Liver (tissue), 9 donors: Measurements from ENCODE around the gene LRMDA. TPM values are rescaled to one million over a fixed set of nuclear protein-coding genes. Genes with fewer than 3 reads are reported as not detected.

Experiments
- DNase-seq: peaks from one replicate; pipeline ENCODE4 v3.0.0-alpha.2; 2017; ENCODE audit warnings: low spot score
- H3K27ac ChIP-seq, 2 donors: one replicate each; pipeline ENCODE4 v1.7.0; 2013; ENCODE audit warnings: inconsistent platforms in 2 of 2, low read length in 2 of 2, control low read depth in 1 of 2, low read depth in 1 of 2, mild to moderate bottlenecking in 1 of 2
- H3K27me3 ChIP-seq, 4 donors: one replicate each; pipeline versions ENCODE4 v1.6.1 to v1.7.0; 2013; ENCODE audit warnings: low read length in 3 of 4, inconsistent platforms in 1 of 4, mild to moderate bottlenecking in 1 of 4, moderate library complexity in 1 of 4; ENCODE audit not compliant: control insufficient read depth in 4 of 4, insufficient read depth in 4 of 4
- H3K36me3 ChIP-seq, 4 donors: one replicate each; pipeline versions ENCODE4 v1.6.1 to v1.7.0; 2013; ENCODE audit warnings: low read length in 3 of 4, mild to moderate bottlenecking in 3 of 4, low read depth in 1 of 4, moderate library complexity in 1 of 4; ENCODE audit not compliant: control insufficient read depth in 4 of 4, insufficient read depth in 3 of 4
- H3K4me1 ChIP-seq, 4 donors: one replicate each; pipeline versions ENCODE4 v1.6.1 to v1.7.0; 2013; ENCODE audit warnings: low read length in 3 of 4, mild to moderate bottlenecking in 3 of 4, moderate library complexity in 1 of 4; ENCODE audit not compliant: control insufficient read depth in 4 of 4, insufficient read depth in 4 of 4
- H3K4me3 ChIP-seq, 3 donors: one replicate each; pipeline versions ENCODE4 v1.6.1 to v1.7.0; 2013; ENCODE audit warnings: low read length in 3 of 3, control low read depth in 1 of 3, low read depth in 1 of 3, mild to moderate bottlenecking in 1 of 3
- H3K9ac ChIP-seq, 2 donors: one replicate each; pipeline ENCODE4 v1.7.0; 2013; ENCODE audit warnings: low read length in 2 of 2, mild to moderate bottlenecking in 2 of 2, moderate library complexity in 2 of 2, control low read depth in 1 of 2, low read depth in 1 of 2
- H3K9me3 ChIP-seq, 4 donors: one replicate each; pipeline versions ENCODE4 v1.6.1 to v1.7.0; 2013; ENCODE audit warnings: low read length in 3 of 4; ENCODE audit not compliant: control insufficient read depth in 4 of 4
- EGR1 ChIP-seq, 2 donors: IDR thresholded peaks; 2 replicates each; pipeline ENCODE4 v1.6.1; 2016 to 2018; ENCODE audit warnings: antibody characterized with exemption in 2 of 2, low read depth in 2 of 2
- FOXA1 ChIP-seq: IDR thresholded peaks from 2 replicates; pipeline ENCODE4 v1.6.1; 2016; ENCODE audit warnings: antibody characterized with exemption
- FOXA2 ChIP-seq: IDR thresholded peaks from 2 replicates; pipeline ENCODE4 v1.6.1; 2016; ENCODE audit warnings: antibody characterized with exemption
- GABPA ChIP-seq, 2 donors: IDR thresholded peaks in 1 of 2; conservative IDR thresholded peaks in 1 of 2; 2 replicates each; pipeline ENCODE4 v1.6.1; 2016; ENCODE audit warnings: antibody characterized with exemption in 2 of 2, mild to moderate bottlenecking in 1 of 2, moderate library complexity in 1 of 2
- HNF4A ChIP-seq, 2 donors: conservative IDR thresholded peaks; 2 replicates each; pipeline ENCODE4 v1.6.1; 2016; ENCODE audit warnings: antibody characterized with exemption in 2 of 2, mild to moderate bottlenecking in 2 of 2
- HNF4G ChIP-seq: IDR thresholded peaks from 2 replicates; pipeline ENCODE4 v1.6.1; 2016; ENCODE audit warnings: antibody characterized with exemption
- JUND ChIP-seq, 2 donors: IDR thresholded peaks; 2 replicates each; pipeline ENCODE4 v1.6.1; 2016; ENCODE audit warnings: antibody characterized with exemption in 2 of 2
- NR2F2 ChIP-seq: IDR thresholded peaks from 2 replicates; pipeline ENCODE4 v1.6.1; 2016; ENCODE audit warnings: antibody characterized with exemption
- RAD21 ChIP-seq, 2 donors: IDR thresholded peaks; 2 replicates each; pipeline ENCODE4 v1.6.1; 2016; ENCODE audit warnings: antibody characterized with exemption in 2 of 2, mild to moderate bottlenecking in 2 of 2
- RXRA ChIP-seq, 2 donors: IDR thresholded peaks; 2 replicates each; pipeline ENCODE4 v1.6.1; 2017 to 2018; ENCODE audit warnings: antibody characterized with exemption in 2 of 2, mild to moderate bottlenecking in 1 of 2
- SP1 ChIP-seq: IDR thresholded peaks from 2 replicates; pipeline ENCODE4 v1.6.1; 2018; ENCODE audit warnings: antibody characterized with exemption, mild to moderate bottlenecking
- TAF1 ChIP-seq: conservative IDR thresholded peaks from 2 replicates; pipeline ENCODE4 v1.6.1; 2016; ENCODE audit warnings: antibody characterized with exemption, mild to moderate bottlenecking
- YY1 ChIP-seq: IDR thresholded peaks from 2 replicates; pipeline ENCODE4 v1.6.1; 2016; ENCODE audit warnings: antibody characterized with exemption, mild to moderate bottlenecking
- WGBS: extraction: QIAGEN DNeasy Blood & Tissue Kit; methylation state at CpG from one replicate; pipeline ENCODE4 v1.1.7; 2013; 5-methylcytosine and 5-hydroxymethylcytosine counted together
- polyA plus RNA-seq, 2 donors: library from polyadenylated mRNA; stranded (reverse) in 1 of 2; unstranded in 1 of 2; fragments of 200-250 nt in 1 of 2; fragments of >200 nt in 1 of 2; fragmentation: Nextera tagmentation in 1 of 2; extraction: Ambion mirVana in 1 of 2; gene quantifications; one replicate each; pipeline versions ENCODE4 v1.2.1 to v1.2.3, GENCODE V29; 2013 to 2015
- total RNA-seq, 2 donors: library from RNA; depleted of rRNA; stranded (reverse); fragments of >200 nt; gene quantifications; one replicate each; pipeline ENCODE4 v1.2.3, GENCODE V29; 2014
- TF ChIP-seq, protein P1 (sequence below): IDR thresholded peaks from 2 replicates; pipeline ENCODE4 v1.6.1; 2016; ENCODE audit warnings: antibody characterized with exemption, mild to moderate bottlenecking
- TF ChIP-seq, protein P2 (sequence below): IDR thresholded peaks from 2 replicates; pipeline ENCODE4 v1.6.1; 2016; ENCODE audit warnings: antibody characterized with exemption
- TF ChIP-seq, protein P3 (sequence below): IDR thresholded peaks from 2 replicates; pipeline ENCODE4 v1.6.1; 2016; ENCODE audit warnings: antibody characterized with exemption
- TF ChIP-seq, protein P4 (sequence below): fragments of 150-350 bp; IDR thresholded peaks from 2 replicates; pipeline ENCODE4 v1.5.1; 2017; ENCODE audit warnings: improper control_type of control experiment, low read depth, low read length; ENCODE audit not compliant: missing input control
- TF ChIP-seq, protein P5 (sequence below): IDR thresholded peaks from 2 replicates; pipeline ENCODE4 v1.6.1; 2016; ENCODE audit warnings: antibody characterized with exemption
- donor health status: healthy.
- donor health status: healthy.
- donor health status: healthy.
- donor health status: healthy.
- donor health status: healthy.

The LRMDA gene
- total and polyA plus RNA-seq, 4 donors, result 7.9 to 15.8 (median 11.3) TPM

DNA sequence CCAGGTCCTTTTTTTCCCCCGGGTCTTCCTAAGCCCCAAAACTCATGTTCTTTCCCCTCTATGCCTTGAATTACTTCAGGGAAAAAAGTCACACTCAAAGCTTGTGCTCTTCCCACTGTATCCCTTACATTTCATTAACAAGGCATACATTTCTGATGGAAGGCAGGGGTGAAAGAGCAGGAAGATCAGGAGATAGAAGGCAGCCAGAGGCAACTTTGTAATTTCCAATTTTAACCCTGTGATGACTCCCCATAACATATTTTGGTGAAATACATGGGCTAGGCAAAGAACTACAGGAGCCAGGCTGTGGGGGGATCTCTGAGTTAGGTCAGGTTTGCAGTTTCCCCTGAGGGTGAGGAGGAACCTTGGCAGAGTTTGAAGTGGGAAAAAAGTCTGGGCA, 635.0 kb downstream of the LRMDA start:
- peaks cover 0 to 3% (median 0%) of the 10 kb centered on the region in 4 donors for H3K9me3 ChIP-seq
- no peak overlapping the region for H3K9ac ChIP-seq
- H3K27me3 ChIP-seq, result no peaks in the 10 kb centered on the region
- H3K4me1 ChIP-seq, result no peaks in the 10 kb centered on the region
- no peak for DNase-seq
- no peak overlapping the region for H3K27ac ChIP-seq
- TF ChIP-seq, protein P1, sequence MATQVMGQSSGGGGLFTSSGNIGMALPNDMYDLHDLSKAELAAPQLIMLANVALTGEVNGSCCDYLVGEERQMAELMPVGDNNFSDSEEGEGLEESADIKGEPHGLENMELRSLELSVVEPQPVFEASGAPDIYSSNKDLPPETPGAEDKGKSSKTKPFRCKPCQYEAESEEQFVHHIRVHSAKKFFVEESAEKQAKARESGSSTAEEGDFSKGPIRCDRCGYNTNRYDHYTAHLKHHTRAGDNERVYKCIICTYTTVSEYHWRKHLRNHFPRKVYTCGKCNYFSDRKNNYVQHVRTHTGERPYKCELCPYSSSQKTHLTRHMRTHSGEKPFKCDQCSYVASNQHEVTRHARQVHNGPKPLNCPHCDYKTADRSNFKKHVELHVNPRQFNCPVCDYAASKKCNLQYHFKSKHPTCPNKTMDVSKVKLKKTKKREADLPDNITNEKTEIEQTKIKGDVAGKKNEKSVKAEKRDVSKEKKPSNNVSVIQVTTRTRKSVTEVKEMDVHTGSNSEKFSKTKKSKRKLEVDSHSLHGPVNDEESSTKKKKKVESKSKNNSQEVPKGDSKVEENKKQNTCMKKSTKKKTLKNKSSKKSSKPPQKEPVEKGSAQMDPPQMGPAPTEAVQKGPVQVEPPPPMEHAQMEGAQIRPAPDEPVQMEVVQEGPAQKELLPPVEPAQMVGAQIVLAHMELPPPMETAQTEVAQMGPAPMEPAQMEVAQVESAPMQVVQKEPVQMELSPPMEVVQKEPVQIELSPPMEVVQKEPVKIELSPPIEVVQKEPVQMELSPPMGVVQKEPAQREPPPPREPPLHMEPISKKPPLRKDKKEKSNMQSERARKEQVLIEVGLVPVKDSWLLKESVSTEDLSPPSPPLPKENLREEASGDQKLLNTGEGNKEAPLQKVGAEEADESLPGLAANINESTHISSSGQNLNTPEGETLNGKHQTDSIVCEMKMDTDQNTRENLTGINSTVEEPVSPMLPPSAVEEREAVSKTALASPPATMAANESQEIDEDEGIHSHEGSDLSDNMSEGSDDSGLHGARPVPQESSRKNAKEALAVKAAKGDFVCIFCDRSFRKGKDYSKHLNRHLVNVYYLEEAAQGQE, result no peak
- TF ChIP-seq, protein P2, sequence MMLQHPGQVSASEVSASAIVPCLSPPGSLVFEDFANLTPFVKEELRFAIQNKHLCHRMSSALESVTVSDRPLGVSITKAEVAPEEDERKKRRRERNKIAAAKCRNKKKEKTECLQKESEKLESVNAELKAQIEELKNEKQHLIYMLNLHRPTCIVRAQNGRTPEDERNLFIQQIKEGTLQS, result no peak
- no peak for TF ChIP-seq FOXA2
- TF ChIP-seq, protein P3, sequence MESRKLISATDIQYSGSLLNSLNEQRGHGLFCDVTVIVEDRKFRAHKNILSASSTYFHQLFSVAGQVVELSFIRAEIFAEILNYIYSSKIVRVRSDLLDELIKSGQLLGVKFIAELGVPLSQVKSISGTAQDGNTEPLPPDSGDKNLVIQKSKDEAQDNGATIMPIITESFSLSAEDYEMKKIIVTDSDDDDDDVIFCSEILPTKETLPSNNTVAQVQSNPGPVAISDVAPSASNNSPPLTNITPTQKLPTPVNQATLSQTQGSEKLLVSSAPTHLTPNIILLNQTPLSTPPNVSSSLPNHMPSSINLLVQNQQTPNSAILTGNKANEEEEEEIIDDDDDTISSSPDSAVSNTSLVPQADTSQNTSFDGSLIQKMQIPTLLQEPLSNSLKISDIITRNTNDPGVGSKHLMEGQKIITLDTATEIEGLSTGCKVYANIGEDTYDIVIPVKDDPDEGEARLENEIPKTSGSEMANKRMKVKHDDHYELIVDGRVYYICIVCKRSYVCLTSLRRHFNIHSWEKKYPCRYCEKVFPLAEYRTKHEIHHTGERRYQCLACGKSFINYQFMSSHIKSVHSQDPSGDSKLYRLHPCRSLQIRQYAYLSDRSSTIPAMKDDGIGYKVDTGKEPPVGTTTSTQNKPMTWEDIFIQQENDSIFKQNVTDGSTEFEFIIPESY, result no peak
- TF ChIP-seq, protein P4, sequence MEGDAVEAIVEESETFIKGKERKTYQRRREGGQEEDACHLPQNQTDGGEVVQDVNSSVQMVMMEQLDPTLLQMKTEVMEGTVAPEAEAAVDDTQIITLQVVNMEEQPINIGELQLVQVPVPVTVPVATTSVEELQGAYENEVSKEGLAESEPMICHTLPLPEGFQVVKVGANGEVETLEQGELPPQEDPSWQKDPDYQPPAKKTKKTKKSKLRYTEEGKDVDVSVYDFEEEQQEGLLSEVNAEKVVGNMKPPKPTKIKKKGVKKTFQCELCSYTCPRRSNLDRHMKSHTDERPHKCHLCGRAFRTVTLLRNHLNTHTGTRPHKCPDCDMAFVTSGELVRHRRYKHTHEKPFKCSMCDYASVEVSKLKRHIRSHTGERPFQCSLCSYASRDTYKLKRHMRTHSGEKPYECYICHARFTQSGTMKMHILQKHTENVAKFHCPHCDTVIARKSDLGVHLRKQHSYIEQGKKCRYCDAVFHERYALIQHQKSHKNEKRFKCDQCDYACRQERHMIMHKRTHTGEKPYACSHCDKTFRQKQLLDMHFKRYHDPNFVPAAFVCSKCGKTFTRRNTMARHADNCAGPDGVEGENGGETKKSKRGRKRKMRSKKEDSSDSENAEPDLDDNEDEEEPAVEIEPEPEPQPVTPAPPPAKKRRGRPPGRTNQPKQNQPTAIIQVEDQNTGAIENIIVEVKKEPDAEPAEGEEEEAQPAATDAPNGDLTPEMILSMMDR, result no peak
- TF ChIP-seq NR2F2, result no peak
- TF ChIP-seq YY1, result no peak
- no peak for TF ChIP-seq TAF1
- no peak for TF ChIP-seq RAD21 (IDR thresholded peaks at IDR 0.05)
- TF ChIP-seq GABPA (IDR thresholded peaks at IDR 0.05 in 1 of 2, conservative IDR thresholded peaks at IDR 0.05 in 1 of 2), result no peak
- 94% methylated on average over 1 of the region's 1 CpG for WGBS
- H3K4me3 ChIP-seq, result no peak overlapping the region
- H3K36me3 ChIP-seq, result no peaks in the 10 kb centered on the region

DNA sequence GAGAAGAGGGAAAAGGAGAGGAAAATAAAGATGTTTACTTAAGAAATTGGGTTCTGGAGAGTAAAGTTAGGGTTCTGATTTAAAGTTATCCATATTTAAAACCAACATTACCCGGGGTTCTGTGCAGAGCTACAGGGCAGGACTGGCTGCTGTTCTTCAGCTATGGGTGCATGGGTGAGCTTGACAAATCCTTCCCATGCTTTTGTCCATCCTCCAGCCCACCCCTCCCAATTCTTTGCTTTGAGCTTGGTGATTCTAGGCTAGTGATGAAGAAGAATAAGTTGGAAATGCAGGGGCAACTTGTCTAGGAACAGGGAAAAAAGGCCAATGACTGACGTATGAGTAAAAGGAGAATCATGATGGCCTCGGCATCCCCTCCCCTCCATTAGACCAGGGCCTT, 636.0 kb downstream of the LRMDA start:
- Histone ChIP-seq H3K4me1 (no peaks in the 10 kb centered on the region), H3K27ac (no peak overlapping the region), H3K36me3 (no peaks in the 10 kb centered on the region), H3K27me3 (no peaks in the 10 kb centered on the region), H3K9ac (no peak overlapping the region), H3K4me3 (no peak overlapping the region), H3K9me3 (peaks cover 0 to 3% (median 0%) of the 10 kb centered on the region in 4 donors)
- WGBS, result 94% methylated on average over 3 of the region's 3 CpGs
- no peak for DNase-seq
- TF ChIP-seq GABPA (IDR thresholded peaks at IDR 0.05 in 1 of 2, conservative IDR thresholded peaks at IDR 0.05 in 1 of 2) (no peak), YY1 (no peak), HNF4A (conservative IDR thresholded peaks at IDR 0.05) (no peak), NR2F2 (no peak), RXRA (IDR thresholded peaks at IDR 0.05) (no peak), EGR1 (IDR thresholded peaks at IDR 0.05; ENCODE audit: low read depth in 2 of 2) (no peak), JUND (IDR thresholded peaks at IDR 0.05) (no peak), SP1 (no peak), FOXA2 (no peak), HNF4G (no peak), FOXA1 (no peak)
- TF ChIP-seq, protein P4, result no peak
- TF ChIP-seq, protein P2, result no peak
- TF ChIP-seq, protein P1, result no peak
- TF ChIP-seq, protein P5, sequence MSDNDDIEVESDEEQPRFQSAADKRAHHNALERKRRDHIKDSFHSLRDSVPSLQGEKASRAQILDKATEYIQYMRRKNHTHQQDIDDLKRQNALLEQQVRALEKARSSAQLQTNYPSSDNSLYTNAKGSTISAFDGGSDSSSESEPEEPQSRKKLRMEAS, result no peak
